Activated CD8-positive, alpha-beta T cell treated with anti-CD3 and anti-CD28 coated beads for 36 hours (primary cell): ENCODE data around the gene GNAL. TPM values are rescaled to one million over a fixed set of nuclear protein-coding genes. Genes with fewer than 3 reads are reported as not detected.

ENCODE experiments used
- ATAC-seq: fragments of 200-7000 bp; cut with Tn5 transposase; one replicate; pipeline ENCODE4 v1.10.0; 2021; ENCODE audit warnings: mild to moderate bottlenecking, moderate library complexity
- CTCF ChIA-PET: fragments of 350-600 bp; sonication (Branson Sonifier 250); formaldehyde crosslinking; loops from one replicate; lab custom pipeline; 2021; ENCODE audit warnings: antibody characterized with exemption; lab: Charles Lee
- POLR2A ChIA-PET: fragments of 350-600 bp; sonication (Branson Sonifier 250); formaldehyde crosslinking; loops from one replicate; lab custom pipeline; 2021; ENCODE audit warnings: antibody characterized with exemption; lab: Charles Lee
- DNase-seq: peaks from one replicate; pipeline ENCODE4 v3.0.0-alpha.2; 2020
- H3K27ac Mint-ChIP-seq: one replicate; pipeline ENCODE4 v1.8.0; 2021; ENCODE audit warnings: mild to moderate bottlenecking, mixed read lengths
- H3K27me3 Mint-ChIP-seq: one replicate; pipeline ENCODE4 v1.8.0; 2021; ENCODE audit warnings: mixed read lengths
- H3K36me3 Mint-ChIP-seq: one replicate; pipeline ENCODE4 v1.8.0; 2021; ENCODE audit warnings: low read depth, mixed read lengths
- H3K4me1 Mint-ChIP-seq: one replicate; pipeline ENCODE4 v1.8.0; 2021; ENCODE audit warnings: low read depth, mixed read lengths
- H3K4me3 Mint-ChIP-seq: one replicate; pipeline ENCODE4 v1.8.0; 2021; ENCODE audit warnings: mild to moderate bottlenecking, moderate library complexity, mixed read lengths
- H3K9me3 Mint-ChIP-seq: one replicate; pipeline ENCODE4 v1.8.0; 2021; ENCODE audit warnings: mixed read lengths
- CTCF ChIP-seq: fragments of 200-600 bp; IDR thresholded peaks from one replicate; pipeline ENCODE4 v1.8.0; 2022; ENCODE audit warnings: antibody characterized with exemption, mild to moderate bottlenecking
- intact Hi-C: fragments of 100-400 bp; cut with micrococcal nuclease; formaldehyde crosslinking; loops from one replicate; pipeline ENCODE4 v1.10.0; 2022
- total RNA-seq, 2 experiments: library from RNA; stranded (reverse); gene quantifications; one replicate each; pipeline ENCODE4 v1.2.3, GENCODE V29; 2021

GNAL gene
- total RNA-seq, 2 experiments from 2014 or later, result 0.11 TPM; not detected in 1

DNA sequence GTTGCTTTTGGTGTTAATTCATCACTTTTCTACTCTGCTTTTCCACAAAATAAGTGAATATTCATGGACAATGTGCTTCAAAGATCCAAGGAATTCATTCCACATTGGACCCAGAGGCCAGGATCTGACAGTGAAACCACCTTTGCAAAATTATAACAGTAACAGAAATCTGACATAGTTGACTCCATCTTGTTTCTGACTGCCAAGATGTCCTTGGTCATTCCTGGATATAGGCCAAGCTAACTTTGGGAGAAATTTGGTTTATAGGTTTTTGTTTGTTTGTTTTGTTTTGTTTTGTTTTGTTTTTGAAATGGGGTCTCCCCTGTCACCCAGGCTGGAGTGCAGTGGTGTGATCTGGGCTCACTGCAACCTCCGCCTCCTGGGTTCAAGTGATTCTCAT is 208.7 kb downstream of the GNAL start:
- H3K27me3 Mint-ChIP-seq, result no peaks in the 10 kb centered on the region
- H3K27ac Mint-ChIP-seq, result no peak overlapping the region
- no peak for TF ChIP-seq CTCF
- H3K36me3 Mint-ChIP-seq, result peaks cover 22% of the 10 kb centered on the region
- CTCF ChIA-PET, result no interaction called here
- H3K9me3 Mint-ChIP-seq, result no peaks in the 10 kb centered on the region
- ATAC-seq (no peak), DNase-seq (no peak)
- no peak overlapping the region for H3K4me3 Mint-ChIP-seq
- POLR2A ChIA-PET, result no interaction called here
- H3K4me1 Mint-ChIP-seq, result no peaks in the 10 kb centered on the region
- intact Hi-C loops, result no loop called here

DNA sequence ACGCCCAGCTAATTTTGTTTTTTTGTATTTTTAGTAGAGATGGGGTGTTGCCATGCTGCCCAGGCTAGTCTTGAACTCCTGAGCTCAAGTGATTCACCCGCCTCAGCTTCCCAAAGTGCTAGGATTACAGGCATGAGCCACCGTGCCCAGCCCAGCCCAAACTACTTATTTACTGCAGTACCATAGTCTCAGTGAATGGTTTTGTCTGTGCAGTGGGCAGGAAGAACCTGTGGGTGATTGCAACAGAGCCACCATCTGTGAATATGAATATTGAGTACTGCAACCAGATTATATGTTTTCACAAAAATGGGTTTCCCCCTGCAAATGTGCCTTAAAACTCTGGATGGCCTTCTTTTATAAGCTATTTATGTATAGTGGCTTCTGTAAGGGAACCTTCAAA is 210.0 kb downstream of the GNAL start:
- Mint-ChIP-seq H3K27ac (no peak overlapping the region), H3K9me3 (no peaks in the 10 kb centered on the region), H3K4me3 (no peak overlapping the region), H3K4me1 (peaks cover 4% of the 10 kb centered on the region), H3K27me3 (no peaks in the 10 kb centered on the region), H3K36me3 (peaks cover 18% of the 10 kb centered on the region)
- DNase-seq (no peak), ATAC-seq (no peak)
- ChIA-PET POLR2A (no interaction called here), CTCF (no interaction called here)
- intact Hi-C loops, result no loop called here
- no peak for TF ChIP-seq CTCF

- Mint-ChIP-seq H3K27me3 (no peaks in the 10 kb centered on the region), H3K36me3 (peaks cover 18% of the 10 kb centered on the region), H3K9me3 (no peaks in the 10 kb centered on the region), H3K4me3 (no peak overlapping the region), H3K4me1 (peaks cover 13% of the 10 kb centered on the region), H3K27ac (no peak overlapping the region)
- DNase-seq (no peak), ATAC-seq (no peak)
- no peak for TF ChIP-seq CTCF
- intact Hi-C loops, result no loop called here
- CTCF ChIA-PET, result interaction anchor here (1.5 kb wide), 1 partner anchor 36 kb away, joined by 4 read pairs; no protein-coding TSS in a partner anchor
- POLR2A ChIA-PET, result no interaction called here
These were observed 212.9 kb downstream of the GNAL start for GRCh38 chr18:11901826-11902438.

DNA sequence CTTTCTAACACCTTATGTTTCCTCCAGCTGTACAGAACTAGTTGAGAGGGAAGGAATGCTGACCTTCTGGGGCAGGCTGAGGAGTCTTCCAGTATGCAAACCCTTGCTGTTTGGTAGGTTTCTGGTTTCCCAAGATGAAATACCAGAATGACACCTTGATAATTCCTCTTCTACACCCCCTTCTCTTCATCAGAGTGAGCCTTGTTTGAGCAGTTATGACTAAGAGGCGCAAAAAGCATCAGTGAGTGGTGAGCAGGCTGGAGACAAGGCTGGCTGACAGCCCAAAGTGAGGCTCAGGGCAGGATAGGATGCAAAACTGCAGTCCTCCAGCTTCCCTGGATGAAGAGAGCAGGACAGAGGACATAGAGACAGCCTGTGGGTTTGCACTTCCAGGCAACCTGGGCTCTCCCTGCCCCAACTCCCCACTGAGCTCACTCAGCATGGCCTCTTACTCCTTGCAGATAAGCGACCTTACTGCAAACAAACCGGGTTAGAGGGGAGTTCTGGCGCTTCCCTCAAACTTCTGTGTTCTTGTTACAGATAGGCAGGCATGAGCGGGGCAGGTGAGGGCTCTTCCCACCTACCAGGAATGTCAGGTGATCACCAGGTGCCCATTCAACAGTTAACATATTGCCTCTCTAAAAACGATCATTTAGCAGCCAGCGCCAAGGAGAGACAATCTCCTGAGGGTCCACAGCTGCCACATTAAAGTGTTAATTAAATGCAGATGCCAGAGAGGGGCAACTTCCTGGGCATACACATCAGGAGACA is 213.6 kb downstream of the GNAL start:
- Mint-ChIP-seq H3K9me3 (no peaks in the 10 kb centered on the region), H3K4me3 (no peak overlapping the region), H3K36me3 (peaks cover 16% of the 10 kb centered on the region), H3K27me3 (no peaks in the 10 kb centered on the region), H3K27ac (no peak overlapping the region), H3K4me1 (peaks cover 17% of the 10 kb centered on the region)
- ChIA-PET POLR2A (no interaction called here), CTCF (interaction anchor here (1.5 kb wide), 1 partner anchor 35 kb away, joined by 4 read pairs; no protein-coding TSS in a partner anchor)
- no peak for TF ChIP-seq CTCF
- DNase-seq (no peak), ATAC-seq (peak; percentile 30)
- intact Hi-C loops, result no loop called here

- POLR2A ChIA-PET, result no interaction called here
- no peak overlapping the region for H3K27ac Mint-ChIP-seq
- H3K4me3 Mint-ChIP-seq, result no peak overlapping the region
These were observed 216.5 kb downstream of the GNAL start for GRCh38 chr18:11905613-11906012.

More at GRCh38 chr18:11905613-11906012, 216.5 kb downstream of the GNAL start:
- Mint-ChIP-seq H3K9me3 (no peaks in the 10 kb centered on the region), H3K4me1 (peaks cover 20% of the 10 kb centered on the region), H3K27me3 (no peaks in the 10 kb centered on the region), H3K36me3 (peaks cover 11% of the 10 kb centered on the region)
- CTCF ChIA-PET, result interaction anchor here (1.1 kb wide), 1 partner anchor 33 kb away, joined by 3 read pairs; no protein-coding TSS in a partner anchor
- ATAC-seq (no peak), DNase-seq (no peak)
- intact Hi-C loops, result no loop called here
- TF ChIP-seq CTCF, result no peak
